Endothelial cell of umbilical vein (primary cell): ENCODE measurements around the gene ATOH1. TPM values are rescaled to one million over a fixed set of nuclear protein-coding genes. Genes with fewer than 3 reads are reported as not detected.
A peak's percentile ranks its signal among the peaks of the same experiment; 100 is the strongest.

ENCODE experiments used
- BruUV-seq: library from RNA; stranded (reverse); fragments of 400-500 nt; replicated peaks from 2 replicates; lab custom pipeline; 2021; lab: Mats Ljungman, UMichigan
- CTCF ChIA-PET: fragments of 300-600, 350-600 bp; sonication (Branson Sonifier 250); formaldehyde crosslinking; loops from one replicate; lab custom pipeline; 2021; ENCODE audit warnings: antibody characterized with exemption, inconsistent platforms; lab: Charles Lee
- POLR2A ChIA-PET: fragments of 300-600, 350-600 bp; sonication (Branson Sonifier 250); formaldehyde crosslinking; loops from one replicate; lab custom pipeline; 2021; ENCODE audit warnings: antibody characterized with exemption, inconsistent platforms; lab: Charles Lee
- DNase-seq: peaks from one replicate; pipeline ENCODE4 v3.0.0-alpha.2; 2011; ENCODE audit warnings: low read depth, low spot score
- FAIRE-seq: peaks from 2 replicates; lab custom pipeline; 2011; peaks lifted over from hg19 to GRCh38; lab: Jason Lieb, UNC
- H2AFZ ChIP-seq: 2 replicates; pipeline ENCODE4 v1.6.0; 2012; ENCODE audit warnings: low read depth, low read length, control low read depth, inconsistent platforms
- H3K27ac ChIP-seq: 2 replicates; pipeline ENCODE4 v1.5.1; 2011; ENCODE audit warnings: low read depth, mild to moderate bottlenecking, control low read depth, low read length, moderate library complexity; ENCODE audit not compliant: insufficient read depth
- H3K27me3 ChIP-seq, 2 experiments: 2 replicates each; pipeline versions ENCODE4 v1.6.0 to v1.6.1; 2011; ENCODE audit warnings: low read length in 2 of 2, mixed read lengths in 1 of 2; ENCODE audit not compliant: control insufficient read depth in 2 of 2, insufficient read depth in 2 of 2
- H3K36me3 ChIP-seq, 2 experiments: 2 replicates in 1 of 2; 3 replicates in 1 of 2; pipeline ENCODE4 v1.5.1; 2011; ENCODE audit warnings: low read length in 2 of 2, mild to moderate bottlenecking in 1 of 2, moderate library complexity in 1 of 2; ENCODE audit not compliant: control insufficient read depth in 2 of 2, insufficient read depth in 2 of 2; ENCODE audit errors: extremely low read depth in 1 of 2
- H3K4me1 ChIP-seq: 3 replicates; pipeline ENCODE4 v1.5.1; 2011; ENCODE audit warnings: mild to moderate bottlenecking, low read length; ENCODE audit not compliant: control insufficient read depth, insufficient read depth; ENCODE audit errors: extremely low read depth
- H3K4me2 ChIP-seq: 2 replicates; pipeline ENCODE4 v1.6.1; 2011; ENCODE audit warnings: low read length, control low read depth, mixed read lengths; ENCODE audit not compliant: insufficient read depth
- H3K4me3 ChIP-seq, 3 experiments: fragments of 200-600 bp in 1 of 3; sonication (generic), shearing (Covaris generic) in 1 of 3; replicated peaks in 1 of 3; 2 replicates each; pipeline ENCODE4 v1.5.1; 2011 to 2016; ENCODE audit warnings: control low read depth in 3 of 3, low read length in 3 of 3, mild to moderate bottlenecking in 2 of 3, inconsistent platforms in 1 of 3, low read depth in 1 of 3, moderate library complexity in 1 of 3; ENCODE audit not compliant: insufficient read depth in 1 of 3
- H3K79me2 ChIP-seq: 2 replicates; pipeline ENCODE4 v1.6.0; 2012; ENCODE audit warnings: low read length, inconsistent platforms; ENCODE audit not compliant: control insufficient read depth, insufficient read depth
- H3K9ac ChIP-seq: replicated peaks from 2 replicates; pipeline ENCODE3; 2011; ENCODE audit warnings: low read length, control low read depth; ENCODE audit not compliant: insufficient read depth; ENCODE audit errors: extremely low read depth
- H3K9me1 ChIP-seq: replicated peaks from 3 replicates; pipeline ENCODE4 v1.6.0; 2011; ENCODE audit warnings: mild to moderate bottlenecking, low read length; ENCODE audit not compliant: control insufficient read depth, insufficient read depth; ENCODE audit errors: extremely low read depth
- H3K9me3 ChIP-seq: replicated peaks from 2 replicates; pipeline ENCODE4 v1.5.1; 2012; ENCODE audit warnings: low read length, inconsistent platforms; ENCODE audit not compliant: control insufficient read depth, insufficient read depth
- H4K20me1 ChIP-seq: replicated peaks from 2 replicates; pipeline ENCODE3; 2011; ENCODE audit warnings: mild to moderate bottlenecking, low read length; ENCODE audit not compliant: control insufficient read depth, insufficient read depth; ENCODE audit errors: extremely low read depth
- CTCF ChIP-seq, 2 donors: IDR thresholded peaks; 1 replicate in 1 of 2; 2 replicates in 1 of 2; pipeline ENCODE4 v1.5.1; 2011; ENCODE audit warnings: low read length in 2 of 2, mild to moderate bottlenecking in 2 of 2, moderate library complexity in 2 of 2, control low read depth in 1 of 2, inconsistent platforms in 1 of 2, low read depth in 1 of 2; ENCODE audit not compliant: insufficient read depth in 1 of 2; ENCODE audit errors: extremely low read depth in 1 of 2
- EZH2 ChIP-seq: IDR thresholded peaks from 2 replicates; pipeline ENCODE4 v1.6.1; 2012; ENCODE audit warnings: borderline replicate concordance, low read depth, mild to moderate bottlenecking, moderate library complexity, low read length, inconsistent platforms; ENCODE audit not compliant: severe bottlenecking
- FOS ChIP-seq: IDR thresholded peaks from 2 replicates; pipeline ENCODE4 v1.6.1; 2011; ENCODE audit warnings: mild to moderate bottlenecking, low read length, moderate library complexity, borderline replicate concordance; ENCODE audit not compliant: insufficient read depth
- GATA2 ChIP-seq: IDR thresholded peaks from 2 replicates; pipeline ENCODE4 v1.7.0; 2011; ENCODE audit warnings: low read depth, mild to moderate bottlenecking, moderate library complexity, mixed read lengths, low read length; ENCODE audit not compliant: insufficient read length, insufficient read depth
- JUN ChIP-seq: IDR thresholded peaks from 2 replicates; pipeline ENCODE4 v1.6.1; 2011; ENCODE audit warnings: borderline replicate concordance, low read depth; ENCODE audit not compliant: insufficient read length, insufficient read depth
- MAX ChIP-seq: IDR thresholded peaks from 2 replicates; pipeline ENCODE4 v1.6.1; 2011; ENCODE audit not compliant: insufficient read depth, insufficient read length
- MYC ChIP-seq: IDR thresholded peaks from one replicate; pipeline ENCODE4 v1.6.1; 2011; ENCODE audit warnings: mild to moderate bottlenecking, low read depth, low read length
- POLR2AphosphoS5 ChIP-seq: IDR thresholded peaks from 2 replicates; pipeline ENCODE4 v1.6.1; 2012; ENCODE audit warnings: low read depth, mild to moderate bottlenecking, control low read depth, low read length, moderate library complexity; ENCODE audit not compliant: insufficient read depth
- dilution Hi-C: fragments of 300-500 bp; cut with MboI; formaldehyde crosslinking; loops from one replicate; pipeline ENCODE4 v1.15.0; 2019; ENCODE audit warnings: low sequenced_read_pairs; ENCODE audit not compliant: extremely low pct_ligation_motif_present
- intact Hi-C: fragments of 100-400 bp; cut with micrococcal nuclease; formaldehyde crosslinking; loops from one replicate; pipeline ENCODE4 v1.10.0; 2022
- polyA plus RNA-seq, 4 experiments: library from polyadenylated mRNA; depleted of rRNA in 3 of 4; stranded (reverse) in 3 of 4; unstranded in 1 of 4; fragments of >200 nt; gene quantifications; 2 replicates each; pipeline versions ENCODE4 v1.2.1 to v1.2.3, GENCODE V29; 2011 to 2012; ENCODE audit warnings: missing spikeins in 1 of 4
- total RNA-seq: library from RNA; stranded (reverse); gene quantifications from 2 replicates; pipeline ENCODE4 v1.2.3, GENCODE V29; 2021

Gene ATOH1
- total and polyA plus RNA-seq, 2 donors (not counting 3 experiments of a cell fraction or from before 2014, with no cell fraction given): not detected

- H3K27me3 ChIP-seq: peaks cover 0 to 3% of the 10 kb centered on the region in 2 experiments
- TF ChIP-seq EZH2 (no peak), CTCF (IDR thresholded peaks at IDR 0.05; ENCODE audit: extremely low read depth in 1 of 2, insufficient read depth in 1 of 2, low read depth in 1 of 2, low read length in 2 of 2) (peak in 1 of 2 donors; percentile 40), JUN (no peak), MYC (no peak)
- dilution Hi-C loops (no loop called here), intact Hi-C loops (no loop called here)
- no peaks in the 10 kb centered on the region for H3K36me3 ChIP-seq
- peak; percentile 68 for FAIRE-seq
- H4K20me1 ChIP-seq: no peaks in the 10 kb centered on the region
- no peaks in the 10 kb centered on the region for H3K79me2 ChIP-seq
- no peak overlapping the region for H3K4me3 ChIP-seq
- H2AFZ ChIP-seq: no peak overlapping the region
- no peak overlapping the region for H3K27ac ChIP-seq
- H3K9me3 ChIP-seq: no peaks in the 10 kb centered on the region
- no TSS peak for BruUV-seq
- DNase-seq: peak; percentile 22
- H3K4me1 ChIP-seq: no peaks in the 10 kb centered on the region
- no peak overlapping the region for H3K4me2 ChIP-seq
- CTCF ChIA-PET: interaction anchor here (2.4 kb wide), 1 partner anchor 1336 kb away, joined by 5 read pairs; no protein-coding TSS in a partner anchor
- POLR2A ChIA-PET: no interaction called here
- H3K9ac ChIP-seq: no peak overlapping the region
- no peaks in the 10 kb centered on the region for H3K9me1 ChIP-seq
Observed at GRCh38 chr4:93788712-93789111, 39.8 kb upstream of the ATOH1 start.

GRCh38 chr4:93791570-93792195 lies 36.9 kb upstream of the ATOH1 start:
- ChIA-PET POLR2A (no interaction called here), CTCF (interaction anchor here (0.6 to 1.0 kb wide), 7 partner anchors 8 to 335 kb away, joined by 3 to 21 read pairs (median 4); no protein-coding TSS in a partner anchor)
- H3K36me3 ChIP-seq: no peaks in the 10 kb centered on the region
- BruUV-seq: no TSS peak
- H3K4me1 ChIP-seq: no peaks in the 10 kb centered on the region
- H3K4me3 ChIP-seq: no peak overlapping the region
- no peak overlapping the region for H3K4me2 ChIP-seq
- no peaks in the 10 kb centered on the region for H3K79me2 ChIP-seq
- dilution Hi-C loops (no loop called here), intact Hi-C loops (loop anchor here (1.0 to 10.0 kb wide), 7 partner anchors 106 to 803 kb away; partner anchors contain the start of gene SMARCAD1)
- no peaks in the 10 kb centered on the region for H3K9me3 ChIP-seq
- FAIRE-seq (peak; percentile 92), DNase-seq (peak; percentile 41)
- no peak for TF ChIP-seq GATA2
- TF ChIP-seq MAX: no peak
- no peak for TF ChIP-seq POLR2AphosphoS5
- peak; percentile 75 to 77 for TF ChIP-seq CTCF (IDR thresholded peaks at IDR 0.05; ENCODE audit: extremely low read depth in 1 of 2, insufficient read depth in 1 of 2, low read depth in 1 of 2, low read length in 2 of 2)
- no peak for TF ChIP-seq MYC
- no peak for TF ChIP-seq JUN
- TF ChIP-seq FOS: no peak
- H3K27me3 ChIP-seq: peaks cover 3 to 13% of the 10 kb centered on the region in 2 experiments
- H3K9me1 ChIP-seq: no peaks in the 10 kb centered on the region
- H2AFZ ChIP-seq: no peak overlapping the region
- no peak overlapping the region for H3K9ac ChIP-seq
- no peak overlapping the region for H3K27ac ChIP-seq
- H4K20me1 ChIP-seq: no peaks in the 10 kb centered on the region
